ENCODE measurements around the gene AGAP5.

Gene AGAP5

DNA sequence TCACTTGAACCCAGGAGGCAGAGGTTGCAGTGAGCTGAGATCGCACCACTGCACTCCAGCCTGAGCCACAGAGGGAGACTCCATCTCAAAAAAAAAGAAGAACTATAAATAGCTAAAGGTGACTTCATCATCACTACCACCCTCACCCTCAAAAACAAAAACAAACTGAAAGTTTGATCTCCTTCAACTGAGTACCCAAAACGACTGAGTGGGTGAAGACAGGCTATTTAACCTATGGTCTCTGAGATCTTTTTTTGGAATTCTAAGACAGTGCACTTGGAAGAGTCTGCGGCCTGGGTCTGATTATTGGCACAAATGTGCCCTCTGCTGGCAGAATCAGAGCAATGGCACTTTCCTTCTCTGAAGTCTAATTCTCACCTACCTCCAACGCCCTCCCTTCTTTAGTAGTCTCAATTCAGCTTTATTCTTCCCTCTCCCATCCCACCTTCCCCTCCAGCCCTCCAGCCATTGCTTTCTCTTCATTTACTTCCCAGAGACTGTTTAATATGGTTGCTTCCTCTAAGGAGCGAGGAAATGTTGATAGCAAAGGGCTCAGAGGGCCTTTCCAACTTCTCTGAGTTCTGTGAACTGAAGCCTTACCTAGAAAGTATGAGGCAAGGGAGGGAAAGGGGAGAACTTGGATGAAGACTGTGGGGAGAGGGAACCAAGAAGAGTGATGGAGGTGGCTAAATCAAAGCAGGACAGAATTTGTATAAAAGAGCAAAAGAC, 53.7 kb downstream of the AGAP5 start:
- Histone ChIP-seq H3K9me2 (replicated peaks; ENCODE audit: control insufficient read depth, low read length) (no peaks in the 10 kb centered on the region), H3K27ac (ENCODE audit: low read depth, low read length) (no peak overlapping the region), H3K9me3 (ENCODE audit: control insufficient read depth, insufficient read depth, low read length) (no peaks in the 10 kb centered on the region), H3K79me2 (ENCODE audit: control insufficient read depth, low read length) (no peaks in the 10 kb centered on the region), H4K20me1 (ENCODE audit: control insufficient read depth, insufficient read depth, low read depth, low read length) (no peaks in the 10 kb centered on the region), H3K36me3 (ENCODE audit: control insufficient read depth, low read length) (no peaks in the 10 kb centered on the region), H3K27me3 (ENCODE audit: control insufficient read depth, low read length) (peaks cover 6% of the 10 kb centered on the region; the same call in 1 of the 2 replicates), H3K4me2 (ENCODE audit: low read length) (peak overlapping the region; percentile 38), H3K4me3 (ENCODE audit: low read length) (no peak overlapping the region), H3F3A (ENCODE audit: control insufficient read depth, insufficient read depth) (no peaks in the 10 kb centered on the region), H3K4me1 (ENCODE audit: control insufficient read depth, low read length) (peaks cover 22% of the 10 kb centered on the region)
- no peak for TF ChIP-seq EZH2phosphoT487 (IDR thresholded peaks at IDR 0.05; ENCODE audit: borderline replicate concordance, low read length)
- TF ChIP-seq, protein P1, sequence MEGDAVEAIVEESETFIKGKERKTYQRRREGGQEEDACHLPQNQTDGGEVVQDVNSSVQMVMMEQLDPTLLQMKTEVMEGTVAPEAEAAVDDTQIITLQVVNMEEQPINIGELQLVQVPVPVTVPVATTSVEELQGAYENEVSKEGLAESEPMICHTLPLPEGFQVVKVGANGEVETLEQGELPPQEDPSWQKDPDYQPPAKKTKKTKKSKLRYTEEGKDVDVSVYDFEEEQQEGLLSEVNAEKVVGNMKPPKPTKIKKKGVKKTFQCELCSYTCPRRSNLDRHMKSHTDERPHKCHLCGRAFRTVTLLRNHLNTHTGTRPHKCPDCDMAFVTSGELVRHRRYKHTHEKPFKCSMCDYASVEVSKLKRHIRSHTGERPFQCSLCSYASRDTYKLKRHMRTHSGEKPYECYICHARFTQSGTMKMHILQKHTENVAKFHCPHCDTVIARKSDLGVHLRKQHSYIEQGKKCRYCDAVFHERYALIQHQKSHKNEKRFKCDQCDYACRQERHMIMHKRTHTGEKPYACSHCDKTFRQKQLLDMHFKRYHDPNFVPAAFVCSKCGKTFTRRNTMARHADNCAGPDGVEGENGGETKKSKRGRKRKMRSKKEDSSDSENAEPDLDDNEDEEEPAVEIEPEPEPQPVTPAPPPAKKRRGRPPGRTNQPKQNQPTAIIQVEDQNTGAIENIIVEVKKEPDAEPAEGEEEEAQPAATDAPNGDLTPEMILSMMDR (IDR thresholded peaks at IDR 0.05; ENCODE audit: low read depth, low read length, poor library complexity, severe bottlenecking): peak; percentile 88

DNA sequence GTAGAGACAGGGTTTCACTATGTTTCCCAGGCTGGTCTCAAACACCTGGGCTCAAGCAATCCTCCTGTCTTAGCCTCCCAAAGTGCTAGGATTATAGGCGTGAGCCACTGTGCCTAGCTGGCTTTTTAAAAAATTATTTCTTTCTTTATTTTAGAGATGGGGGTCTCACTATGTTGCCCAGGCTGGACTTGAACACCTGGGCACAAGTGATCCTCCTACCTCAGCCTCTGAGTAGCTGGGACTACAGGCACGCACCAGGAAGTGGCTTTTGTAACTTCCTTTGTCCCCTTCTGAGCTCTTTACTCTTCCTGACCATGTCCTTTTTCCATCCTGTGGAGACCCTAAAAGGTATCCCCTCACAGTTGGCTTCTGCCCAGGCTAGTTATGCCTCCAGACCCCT, 54.5 kb downstream of the AGAP5 start:
- H3K79me2 ChIP-seq (ENCODE audit: control insufficient read depth, low read length): no peaks in the 10 kb centered on the region
- TF ChIP-seq, protein P1 (IDR thresholded peaks at IDR 0.05; ENCODE audit: low read depth, low read length, poor library complexity, severe bottlenecking): no peak
- TF ChIP-seq EZH2phosphoT487 (IDR thresholded peaks at IDR 0.05; ENCODE audit: borderline replicate concordance, low read length): no peak
- H3K27ac ChIP-seq (ENCODE audit: low read depth, low read length): no peak overlapping the region
- H3K27me3 ChIP-seq (ENCODE audit: control insufficient read depth, low read length): peaks cover 6% of the 10 kb centered on the region; the same call in 1 of the 2 replicates
- peak overlapping the region; percentile 38; the same call in 1 of the 2 replicates for H3K4me2 ChIP-seq (ENCODE audit: low read length)
- peaks cover 22% of the 10 kb centered on the region for H3K4me1 ChIP-seq (ENCODE audit: control insufficient read depth, low read length)
- H3K36me3 ChIP-seq (ENCODE audit: control insufficient read depth, low read length): no peaks in the 10 kb centered on the region
- H4K20me1 ChIP-seq (ENCODE audit: control insufficient read depth, insufficient read depth, low read depth, low read length): no peaks in the 10 kb centered on the region
- no peak overlapping the region for H3K4me3 ChIP-seq (ENCODE audit: low read length)
- H3K9me3 ChIP-seq (ENCODE audit: control insufficient read depth, insufficient read depth, low read length): no peaks in the 10 kb centered on the region
- H3F3A ChIP-seq (ENCODE audit: control insufficient read depth, insufficient read depth): no peaks in the 10 kb centered on the region
- no peaks in the 10 kb centered on the region for H3K9me2 ChIP-seq (replicated peaks; ENCODE audit: control insufficient read depth, low read length)

DNA sequence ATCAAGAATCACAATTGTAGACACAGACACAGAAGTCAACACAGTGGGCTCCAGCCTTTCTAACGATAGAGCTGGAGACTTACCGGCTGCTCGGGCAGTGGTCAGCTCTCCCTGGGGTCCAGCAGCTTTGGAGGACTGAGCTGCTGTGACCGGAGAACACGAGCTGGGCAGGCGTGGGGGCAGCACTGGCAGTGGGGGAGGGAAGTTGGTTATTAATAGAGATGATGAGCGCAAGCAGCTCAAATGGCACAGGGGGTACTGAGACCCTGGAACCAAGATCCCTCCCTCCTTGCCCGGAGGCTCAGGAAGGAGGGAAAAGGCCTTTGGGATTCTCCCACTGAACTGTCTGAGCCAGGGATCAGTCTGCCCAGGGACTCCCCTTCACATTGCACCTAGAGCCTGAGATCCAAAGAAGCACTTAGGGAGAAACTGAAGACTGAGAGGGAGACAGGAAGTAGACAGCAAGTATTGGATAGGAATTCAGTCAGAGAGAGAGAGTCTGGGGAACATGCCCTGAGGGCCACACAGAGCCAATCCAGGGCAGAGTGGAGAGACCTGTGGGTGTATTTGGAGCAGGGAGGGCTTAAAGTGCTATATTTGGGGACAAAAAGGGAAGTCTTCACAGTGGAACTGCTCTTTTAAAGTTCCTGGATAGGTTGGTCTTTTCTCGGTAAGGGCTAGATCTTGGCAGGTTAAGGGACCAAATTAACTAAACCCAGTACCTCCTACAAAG, 56.4 kb downstream of the AGAP5 start, which contains the start of gene MYOZ1:
Gene MYOZ1 (minus strand): TSS at position 147 of the 733 bp plus-strand sequence. CDS start 1,457 bp downstream, outside the sequence.
- TF ChIP-seq, protein P1 (IDR thresholded peaks at IDR 0.05; ENCODE audit: low read depth, low read length, poor library complexity, severe bottlenecking): no peak
- no peak for TF ChIP-seq EZH2phosphoT487 (IDR thresholded peaks at IDR 0.05; ENCODE audit: borderline replicate concordance, low read length)
- no peak within 1 kb of the TSS for H3K4me3 ChIP-seq (ENCODE audit: low read length)

More for the DNA sequence above, 56.4 kb downstream of the AGAP5 start, which contains the start of gene MYOZ1:
- Histone ChIP-seq H3K4me1 (ENCODE audit: control insufficient read depth, low read length) (peaks cover 14% of the 10 kb centered on the region), H3K4me2 (ENCODE audit: low read length) (no peak within 1 kb of the TSS), H3K27me3 (ENCODE audit: control insufficient read depth, low read length) (peaks cover 6% of the 10 kb centered on the region; the same call in 1 of the 2 replicates), H3K9me3 (ENCODE audit: control insufficient read depth, insufficient read depth, low read length) (no peaks in the 10 kb centered on the region), H4K20me1 (ENCODE audit: control insufficient read depth, insufficient read depth, low read depth, low read length) (no peaks in the 10 kb centered on the region), H3K9me2 (replicated peaks; ENCODE audit: control insufficient read depth, low read length) (no peaks in the 10 kb centered on the region), H3K36me3 (ENCODE audit: control insufficient read depth, low read length) (no peaks in the 10 kb centered on the region), H3K79me2 (ENCODE audit: control insufficient read depth, low read length) (no peaks in the 10 kb centered on the region), H3K27ac (ENCODE audit: low read depth, low read length) (no peak within 1 kb of the TSS), H3F3A (ENCODE audit: control insufficient read depth, insufficient read depth) (no peaks in the 10 kb centered on the region)

Measured in DOHH2 (cell line).